Gastroesophageal sphincter (tissue), 3 donors: Measurements from ENCODE around the gene KRTAP19-6.

ENCODE experiments used
- CTCF ChIP-seq, 4 experiments: fragments of 200-600 bp in 2 of 4; fragments of 450-650 bp in 2 of 4; sonication (generic) in 1 of 4; IDR thresholded peaks; one replicate each; pipeline ENCODE4 v1.5.1; 2017 to 2019; ENCODE audit warnings: antibody characterized with exemption in 4 of 4, mild to moderate bottlenecking in 2 of 4, moderate library complexity in 2 of 4
- EP300 ChIP-seq: sonication (generic); formaldehyde crosslinking; IDR thresholded peaks from one replicate; pipeline ENCODE4 v1.6.1; 2017; ENCODE audit warnings: antibody characterized with exemption, mild to moderate bottlenecking
- POLR2A ChIP-seq, 2 donors: fragments of 450-650 bp; IDR thresholded peaks; one replicate each; pipeline ENCODE4 v1.6.1; 2017; ENCODE audit warnings: antibody characterized with exemption in 2 of 2, mild to moderate bottlenecking in 2 of 2, moderate library complexity in 1 of 2
- POLR2AphosphoS5 ChIP-seq: sonication (generic); formaldehyde crosslinking; IDR thresholded peaks from one replicate; pipeline ENCODE4 v1.6.1; 2017; ENCODE audit warnings: antibody characterized with exemption

GRCh38 chr21:30563072-30563471, 21.4 kb upstream of the KRTAP19-6 start:
- TF ChIP-seq CTCF (IDR thresholded peaks at IDR 0.05) (no peak), POLR2A (IDR thresholded peaks at IDR 0.05) (no peak), POLR2AphosphoS5 (no peak), EP300 (no peak)
